H1 (cell line): ENCODE data around the gene C5orf46. TPM values are rescaled to one million over a fixed set of nuclear protein-coding genes. Genes with fewer than 3 reads are reported as not detected.

Experiments used
- CTCF ChIA-PET: fragments of 300-600 bp; sonication (Branson Sonifier 250); formaldehyde crosslinking; loops from one replicate; lab custom pipeline; 2021; ENCODE audit not compliant: partially characterized antibody; lab: Charles Lee
- POLR2A ChIA-PET: fragments of 300-600 bp; sonication (Branson Sonifier 250); formaldehyde crosslinking; loops from one replicate; lab custom pipeline; 2021; ENCODE audit warnings: inconsistent platforms; ENCODE audit not compliant: partially characterized antibody; lab: Charles Lee
- DNase-seq, 2 experiments: peaks; one replicate each; pipeline versions ENCODE4 v3.0.0 to v3.0.0-alpha.2; 2010 to 2022; ENCODE audit warnings: low spot score in 2 of 2, low read depth in 1 of 2, mixed read lengths in 1 of 2
- FAIRE-seq: peaks from 2 replicates; lab custom pipeline; 2011; peaks lifted over from hg19 to GRCh38; lab: Jason Lieb, UNC
- H2AFZ ChIP-seq: 2 replicates; pipeline ENCODE4 v1.8.1; 2012; ENCODE audit warnings: low read length, inconsistent platforms
- H2AK5ac ChIP-seq: 2 replicates; pipeline ENCODE4 v1.6.1; 2013; ENCODE audit warnings: low read depth, low read length
- H2BK120ac ChIP-seq: replicated peaks from 2 replicates; pipeline ENCODE3; 2013; ENCODE audit warnings: low read depth, low read length, inconsistent platforms
- H2BK12ac ChIP-seq: 2 replicates; pipeline ENCODE4 v1.6.1; 2013; ENCODE audit warnings: low read depth, low read length
- H2BK15ac ChIP-seq: 2 replicates; pipeline ENCODE4 v1.6.1; 2013; ENCODE audit warnings: low read length
- H2BK20ac ChIP-seq: 2 replicates; pipeline ENCODE4 v1.6.1; 2013; ENCODE audit warnings: low read length
- H2BK5ac ChIP-seq: 2 replicates; pipeline ENCODE4 v1.6.1; 2013; ENCODE audit warnings: low read depth, low read length
- H3K14ac ChIP-seq: 2 replicates; pipeline ENCODE4 v1.6.1; 2013; ENCODE audit warnings: inconsistent platforms; ENCODE audit not compliant: insufficient read length
- H3K18ac ChIP-seq: 2 replicates; pipeline ENCODE4 v1.6.1; 2013; ENCODE audit warnings: low read length; ENCODE audit errors: extremely low read depth
- H3K23ac ChIP-seq: 2 replicates; pipeline ENCODE4 v1.6.1; 2013; ENCODE audit warnings: inconsistent platforms; ENCODE audit not compliant: insufficient read length
- H3K23me2 ChIP-seq: 2 replicates; pipeline ENCODE4 v1.6.1; 2013; ENCODE audit warnings: low read depth, low read length
- H3K27ac ChIP-seq: 2 replicates; pipeline ENCODE4 v1.6.1; 2011; ENCODE audit warnings: low read depth, low read length, inconsistent platforms
- H3K27me3 ChIP-seq, 4 experiments: replicated peaks in 1 of 4; 1 replicate in 1 of 4; 2 replicates in 3 of 4; pipeline versions ENCODE4 v1.6.1 to v1.8.1; 2011 to 2013; ENCODE audit warnings: low read length in 3 of 4, mild to moderate bottlenecking in 3 of 4, inconsistent platforms in 2 of 4, mixed read lengths in 2 of 4, moderate library complexity in 1 of 4; ENCODE audit not compliant: control insufficient read depth in 3 of 4, insufficient read depth in 3 of 4; ENCODE audit errors: extremely low read depth in 1 of 4
- H3K36me3 ChIP-seq, 4 experiments: 2 replicates each; pipeline versions ENCODE4 v1.6.1 to v1.8.1; 2011 to 2013; ENCODE audit warnings: mild to moderate bottlenecking in 4 of 4, low read length in 3 of 4, moderate library complexity in 2 of 4, control low read depth in 1 of 4, inconsistent platforms in 1 of 4; ENCODE audit not compliant: insufficient read depth in 4 of 4, control insufficient read depth in 2 of 4
- H3K4ac ChIP-seq: replicated peaks from 2 replicates; pipeline ENCODE3; 2013; ENCODE audit warnings: low read length, low read depth, mixed read lengths, inconsistent platforms; ENCODE audit not compliant: insufficient read length
- H3K4me1 ChIP-seq, 4 experiments: replicated peaks in 1 of 4; 1 replicate in 1 of 4; 2 replicates in 3 of 4; pipeline versions ENCODE4 v1.6.1 to v1.8.1; 2011 to 2013; ENCODE audit warnings: low read length in 3 of 4, inconsistent platforms in 2 of 4, mixed read lengths in 1 of 4; ENCODE audit not compliant: insufficient read depth in 4 of 4, control insufficient read depth in 3 of 4
- H3K4me2 ChIP-seq, 2 experiments: 2 replicates each; pipeline versions ENCODE4 v1.6.1 to v1.8.1; 2011 to 2013; ENCODE audit warnings: low read depth in 2 of 2, low read length in 2 of 2, control low read depth in 1 of 2, inconsistent platforms in 1 of 2, mild to moderate bottlenecking in 1 of 2; ENCODE audit not compliant: insufficient read depth in 1 of 2
- H3K4me3 ChIP-seq, 4 experiments: fragments of 200-600, 300-600 bp in 1 of 4; sonication (generic), shearing (Covaris generic), sonication (Bioruptor Twin) in 1 of 4; 2 replicates each; pipeline versions ENCODE4 v1.5.1 to v1.8.1; 2011 to 2016; ENCODE audit warnings: low read length in 4 of 4, low read depth in 3 of 4, control low read depth in 2 of 4, inconsistent platforms in 2 of 4, mild to moderate bottlenecking in 2 of 4, mixed read lengths in 1 of 4, moderate library complexity in 1 of 4; ENCODE audit not compliant: insufficient read depth in 2 of 4; ENCODE audit errors: extremely low read depth in 1 of 4
- H3K56ac ChIP-seq: replicated peaks from 2 replicates; pipeline ENCODE3; 2013; ENCODE audit warnings: low read depth, mild to moderate bottlenecking, mixed read lengths, low read length, inconsistent platforms; ENCODE audit not compliant: insufficient read length
- H3K79me1 ChIP-seq: 2 replicates; pipeline ENCODE4 v1.6.1; 2013; ENCODE audit warnings: low read depth, low read length, control low read depth
- H3K79me2 ChIP-seq, 2 experiments: 2 replicates each; pipeline versions ENCODE4 v1.6.1 to v1.8.1; 2012 to 2013; ENCODE audit warnings: low read length in 2 of 2, mild to moderate bottlenecking in 2 of 2, inconsistent platforms in 1 of 2; ENCODE audit not compliant: insufficient read depth in 2 of 2, control insufficient read depth in 1 of 2
- H3K9ac ChIP-seq, 4 experiments: replicated peaks in 1 of 4; 1 replicate in 1 of 4; 2 replicates in 3 of 4; pipeline versions ENCODE4 v1.6.1 to v1.8.1; 2011 to 2013; ENCODE audit warnings: low read depth in 3 of 4, low read length in 3 of 4, control low read depth in 2 of 4, mild to moderate bottlenecking in 2 of 4, moderate library complexity in 2 of 4, inconsistent platforms in 1 of 4; ENCODE audit errors: extremely low read depth in 1 of 4
- H3K9me3 ChIP-seq, 2 experiments: 2 replicates each; pipeline versions ENCODE4 v1.6.1 to v1.8.1; 2012 to 2013; ENCODE audit warnings: mild to moderate bottlenecking in 2 of 2, moderate library complexity in 2 of 2, control low read depth in 1 of 2, inconsistent platforms in 1 of 2, low read depth in 1 of 2, low read length in 1 of 2, mixed read lengths in 1 of 2; ENCODE audit not compliant: insufficient read depth in 2 of 2
- H4K20me1 ChIP-seq, 2 experiments: replicated peaks in 1 of 2; 2 replicates each; pipeline versions ENCODE3 to v1.8.1; 2011 to 2013; ENCODE audit warnings: inconsistent platforms in 2 of 2, low read length in 2 of 2, mild to moderate bottlenecking in 1 of 2; ENCODE audit not compliant: insufficient read depth in 2 of 2, control insufficient read depth in 1 of 2
- H4K5ac ChIP-seq: 2 replicates; pipeline ENCODE4 v1.6.1; 2013; ENCODE audit warnings: low read length, low read depth, mixed read lengths, inconsistent platforms; ENCODE audit not compliant: insufficient read length
- H4K8ac ChIP-seq: 2 replicates; pipeline ENCODE4 v1.8.0; 2013; ENCODE audit warnings: mild to moderate bottlenecking, moderate library complexity, low read length, inconsistent platforms; ENCODE audit not compliant: insufficient read depth; ENCODE audit errors: extremely low read depth
- H4K91ac ChIP-seq: replicated peaks from 2 replicates; pipeline ENCODE3; 2013; ENCODE audit warnings: low read length, mixed read lengths, inconsistent platforms; ENCODE audit not compliant: insufficient read length
- ASH2L ChIP-seq: fragments of 200-600, 300-600 bp; sonication (generic); IDR thresholded peaks from one replicate; pipeline ENCODE4 v1.7.1; 2017; ENCODE audit warnings: low read length
- CHD2 ChIP-seq: IDR thresholded peaks from 2 replicates; pipeline ENCODE4 v1.6.1; 2012; ENCODE audit warnings: low read length, improper control_type of control experiment
- EP300 ChIP-seq, 2 experiments: IDR thresholded peaks; 1 replicate in 1 of 2; 2 replicates in 1 of 2; pipeline ENCODE4 v1.6.1; 2011 to 2012; ENCODE audit warnings: low read depth in 2 of 2, low read length in 2 of 2, mild to moderate bottlenecking in 2 of 2, borderline replicate concordance in 1 of 2, inconsistent platforms in 1 of 2, moderate library complexity in 1 of 2
- FOSL1 ChIP-seq: IDR thresholded peaks from 2 replicates; pipeline ENCODE4 v1.6.1; 2011; ENCODE audit warnings: mild to moderate bottlenecking, low read depth, low read length, moderate library complexity; ENCODE audit not compliant: insufficient read depth
- KDM4A ChIP-seq: IDR thresholded peaks from one replicate; pipeline ENCODE4 v1.7.1; 2012; ENCODE audit warnings: low read depth, mild to moderate bottlenecking, moderate library complexity, low read length, inconsistent platforms; ENCODE audit not compliant: severe bottlenecking
- MAFK ChIP-seq: IDR thresholded peaks from 2 replicates; pipeline ENCODE4 v1.6.1; 2012; ENCODE audit warnings: low read depth, mild to moderate bottlenecking, improper control_type of control experiment, low read length
- RAD21 ChIP-seq, 2 experiments: IDR thresholded peaks in 1 of 2; conservative IDR thresholded peaks in 1 of 2; 2 replicates each; pipeline ENCODE4 v1.6.1; 2011; ENCODE audit warnings: low read depth in 2 of 2, low read length in 2 of 2, improper control_type of control experiment in 1 of 2, inconsistent platforms in 1 of 2, mild to moderate bottlenecking in 1 of 2, moderate library complexity in 1 of 2
- SP2 ChIP-seq: IDR thresholded peaks from 2 replicates; pipeline ENCODE4 v1.6.1; 2012; ENCODE audit warnings: mild to moderate bottlenecking, low read length, inconsistent platforms
- WGBS, 2 experiments: shearing (Covaris generic) in 1 of 2; methylation state at CpG; one replicate each; pipeline versions ENCODE4 v1.1.6 to v1.1.7; 2013 to 2015; ENCODE audit warnings: low lambda C conversion rate in 2 of 2, mixed read lengths in 2 of 2, inconsistent platforms in 1 of 2, low coverage in 1 of 2, missing lambda C conversion rate in 1 of 2; ENCODE audit not compliant: insufficient replicate concordance in 2 of 2, insufficient coverage in 1 of 2, insufficient read length in 1 of 2; ENCODE audit errors: extremely low coverage in 1 of 2, missing lambda C conversion rate in 1 of 2; 5-methylcytosine and 5-hydroxymethylcytosine counted together
- polyA plus RNA-seq, 7 experiments: library from polyadenylated mRNA; depleted of rRNA in 3 of 7; stranded (reverse) in 5 of 7; unstranded in 2 of 7; fragments of >200 nt in 5 of 7; fragments of 200-250 nt in 2 of 7; gene quantifications; 1 replicate in 5 of 7; 2 replicates in 1 of 7; 4 replicates in 1 of 7; pipeline versions ENCODE4 v1.2.1 to v1.2.3, GENCODE V29; 2011 to 2013; ENCODE audit warnings: missing spikeins in 2 of 7, mixed read lengths in 2 of 7
- total RNA-seq: library from RNA; stranded (reverse); fragmentation: NEBNext Ultra II Directional; extraction: Animal tissue kit (Norgen Biotek cat#: 25700); gene quantifications from 2 replicates; pipeline ENCODE4 v1.2.1, GENCODE V29; 2021
- TF ChIP-seq, protein P1 (sequence below): IDR thresholded peaks from 2 replicates; pipeline ENCODE4 v1.6.1; 2012; ENCODE audit warnings: low read length, inconsistent platforms

The C5orf46 gene
- total and polyA plus RNA-seq, 2 of the 8 experiments (the other 6 are each of a cell fraction or from before 2014, with no cell fraction given) = not detected

DNA sequence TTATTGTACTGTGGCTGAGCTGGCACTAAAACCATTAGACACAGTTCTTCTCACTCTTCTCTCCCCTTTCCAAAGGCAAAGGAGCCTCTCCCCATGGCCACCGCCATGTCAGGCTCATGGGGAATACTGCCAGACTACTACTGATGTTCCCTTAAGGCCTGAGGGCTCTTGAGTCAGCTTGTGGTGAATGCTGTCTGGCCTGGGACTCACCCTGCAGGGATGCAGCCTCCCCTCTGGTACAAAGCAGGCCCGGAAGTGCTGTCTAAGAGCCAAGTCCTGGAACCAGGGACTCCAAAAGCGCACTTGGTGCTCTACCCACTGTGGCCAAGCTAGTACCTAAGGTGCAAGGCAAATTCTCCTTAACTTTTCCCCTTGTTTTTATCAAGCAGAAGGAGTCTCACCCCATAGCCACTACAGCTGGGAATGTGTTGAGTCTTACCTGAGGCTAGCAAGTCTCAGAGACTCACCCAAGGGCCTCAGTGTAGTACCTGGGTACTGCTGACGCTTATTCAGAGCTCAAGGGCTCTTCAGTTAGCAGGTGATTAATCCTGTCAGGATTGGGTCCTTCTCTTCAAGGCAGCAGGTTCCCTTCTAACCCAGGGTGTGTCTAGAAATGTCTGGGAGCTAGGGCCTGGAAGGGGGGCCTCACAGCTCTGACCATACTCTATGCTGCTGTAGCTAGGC lies 33.2 kb upstream of the C5orf46 start:
- no peak overlapping the region for H4K5ac ChIP-seq
- H3K27ac ChIP-seq = no peak overlapping the region
- DNase-seq = no peak
- H2BK120ac ChIP-seq = no peak overlapping the region
- WGBS, 2 experiments = 88% methylated on average over 4 of the region's 4 CpGs; no CpG with 5 or more reads in 1 of the 2 experiments
- no peak overlapping the region for H3K23ac ChIP-seq
- no peaks in the 10 kb centered on the region for H3K27me3 ChIP-seq
- no peak overlapping the region; the same call in 1 of the 2 replicates for H4K8ac ChIP-seq
- H3K14ac ChIP-seq = no peak overlapping the region
- POLR2A ChIA-PET = interaction anchor here (0.9 to 1.9 kb wide), 7 partner anchors 10 to 88 kb away, joined by 3 to 10 read pairs (median 5); no protein-coding TSS in a partner anchor
- no peak overlapping the region for H4K91ac ChIP-seq
- H3K18ac ChIP-seq = no peak overlapping the region
- H3K79me1 ChIP-seq = no peaks in the 10 kb centered on the region
- H3K9ac ChIP-seq = no peak overlapping the region
- no peak for FAIRE-seq
- no peak overlapping the region for H3K4ac ChIP-seq
- H3K56ac ChIP-seq = no peak overlapping the region
- H3K4me2 ChIP-seq = no peak overlapping the region
- TF ChIP-seq SP2 (no peak), RAD21 (IDR thresholded peaks at IDR 0.05 in 1 of 2, conservative IDR thresholded peaks at IDR 0.05 in 1 of 2; ENCODE audit: low read depth in 2 of 2, low read length in 2 of 2) (no peak), MAFK (no peak), FOSL1 (no peak), KDM4A (no peak), ASH2L (no peak), EP300 (IDR thresholded peaks at IDR 0.05; ENCODE audit: borderline replicate concordance in 1 of 2, low read depth in 2 of 2, low read length in 2 of 2) (no peak), CHD2 (no peak)
- TF ChIP-seq, protein P1, sequence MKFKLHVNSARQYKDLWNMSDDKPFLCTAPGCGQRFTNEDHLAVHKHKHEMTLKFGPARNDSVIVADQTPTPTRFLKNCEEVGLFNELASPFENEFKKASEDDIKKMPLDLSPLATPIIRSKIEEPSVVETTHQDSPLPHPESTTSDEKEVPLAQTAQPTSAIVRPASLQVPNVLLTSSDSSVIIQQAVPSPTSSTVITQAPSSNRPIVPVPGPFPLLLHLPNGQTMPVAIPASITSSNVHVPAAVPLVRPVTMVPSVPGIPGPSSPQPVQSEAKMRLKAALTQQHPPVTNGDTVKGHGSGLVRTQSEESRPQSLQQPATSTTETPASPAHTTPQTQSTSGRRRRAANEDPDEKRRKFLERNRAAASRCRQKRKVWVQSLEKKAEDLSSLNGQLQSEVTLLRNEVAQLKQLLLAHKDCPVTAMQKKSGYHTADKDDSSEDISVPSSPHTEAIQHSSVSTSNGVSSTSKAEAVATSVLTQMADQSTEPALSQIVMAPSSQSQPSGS = no peak
- H3K9me3 ChIP-seq = no peaks in the 10 kb centered on the region
- H3K4me3 ChIP-seq = no peak overlapping the region
- no peaks in the 10 kb centered on the region for H3K23me2 ChIP-seq
- no peak overlapping the region for H2BK12ac ChIP-seq
- peak overlapping the region; percentile 18; the same call in 1 of the 2 replicates for H2AFZ ChIP-seq
- H2BK15ac ChIP-seq = no peak overlapping the region
- no peaks in the 10 kb centered on the region for H3K79me2 ChIP-seq
- H3K36me3 ChIP-seq = no peaks in the 10 kb centered on the region
- H2BK20ac ChIP-seq = no peak overlapping the region
- H4K20me1 ChIP-seq = no peaks in the 10 kb centered on the region
- CTCF ChIA-PET = interaction anchor here (0.7 to 1.3 kb wide), 10 partner anchors 10 to 187 kb away, joined by 3 to 5 read pairs (median 4); no protein-coding TSS in a partner anchor
- H3K4me1 ChIP-seq = no peaks in the 10 kb centered on the region
- no peak overlapping the region for H2AK5ac ChIP-seq
- H2BK5ac ChIP-seq = no peak overlapping the region
